HG03135 (cell line): Measurements from ENCODE around the gene PRPF31.
"Not testable (repeated sequence)": the region's sequence is repeated elsewhere in the genome, so short reads cannot be mapped to it uniquely, and the experiment has no call there.

Experiments used
- ATAC-seq: cut with Tn5 transposase; IDR thresholded peaks from one replicate; pipeline ENCODE4 v1.9.1; 2021; ENCODE audit warnings: mild to moderate bottlenecking, moderate library complexity; ENCODE audit not compliant: unreplicated experiment

The PRPF31 gene

GRCh38 chr19:54160182-54160811 lies 44.7 kb downstream of the PRPF31 start:
- ATAC-seq: no peak

GRCh38 chr19:54160854-54161253 lies 45.3 kb downstream of the PRPF31 start:
- no peak for ATAC-seq

GRCh38 chr19:54162241-54162805 lies 46.8 kb downstream of the PRPF31 start:
- ATAC-seq: peak; percentile 19

GRCh38 chr19:54162884-54163283 lies 47.3 kb downstream of the PRPF31 start:
- no peak for ATAC-seq

GRCh38 chr19:54164369-54165068 lies 49.0 kb downstream of the PRPF31 start:
- no peak for ATAC-seq

GRCh38 chr19:54165222-54165621 lies 49.7 kb downstream of the PRPF31 start:
- no peak for ATAC-seq

GRCh38 chr19:54168174-54168917 lies 52.8 kb downstream of the PRPF31 start:
- ATAC-seq: peak; percentile 58

- no peak for ATAC-seq
Measured at GRCh38 chr19:54169149-54169740, 53.7 kb downstream of the PRPF31 start.

GRCh38 chr19:54171736-54172431 lies 56.3 kb downstream of the PRPF31 start:
- not testable (repeated sequence) for ATAC-seq

- ATAC-seq: no peak
Measured at GRCh38 chr19:54172471-54173358, 57.2 kb downstream of the PRPF31 start, which contains the start of gene TMC4. TMC4 (minus strand) TSS chr19:54173160; CDS start chr19:54173117, 43 bp downstream.

- ATAC-seq: no peak
Measured at GRCh38 chr19:54173359-54173699, 57.8 kb downstream of the PRPF31 start.

- ATAC-seq: no peak
Measured at GRCh38 chr19:54173951-54174834, 58.6 kb downstream of the PRPF31 start.

- ATAC-seq: no peak
Measured at GRCh38 chr19:54178581-54179261, 63.2 kb downstream of the PRPF31 start.

- ATAC-seq: no peak
Measured at GRCh38 chr19:54179262-54179852, 63.8 kb downstream of the PRPF31 start.

GRCh38 chr19:54179921-54180461 lies 64.4 kb downstream of the PRPF31 start:
- ATAC-seq: no peak

- ATAC-seq: no peak
Measured at GRCh38 chr19:54180691-54181091, 65.1 kb downstream of the PRPF31 start.
